Lung (tissue), 12 donors: ENCODE measurements around the gene PRKG1. TPM values are rescaled to one million over a fixed set of nuclear protein-coding genes. Genes with fewer than 3 reads are reported as not detected.

Source experiments
- ATAC-seq: fragments of 200-7000 bp; cut with Tn5 transposase; one replicate; pipeline ENCODE4 v1.9.1; 2020; ENCODE audit warnings: moderate number of reproducible peaks; ENCODE audit not compliant: insufficient read depth, low FRiP score
- DNase-seq, 3 donors: peaks; one replicate each; pipeline ENCODE4 v3.0.0-alpha.2; 2013 to 2017
- H3K27ac ChIP-seq, 2 donors: one replicate each; pipeline ENCODE4 v1.5.1; 2013; ENCODE audit warnings: mild to moderate bottlenecking in 2 of 2, moderate library complexity in 2 of 2, control low read depth in 1 of 2, inconsistent platforms in 1 of 2, low read depth in 1 of 2, low read length in 1 of 2
- H3K27me3 ChIP-seq, 3 donors: one replicate each; pipeline ENCODE4 v1.5.1; 2013; ENCODE audit warnings: low read length in 2 of 3; ENCODE audit not compliant: control insufficient read depth in 3 of 3, insufficient read depth in 3 of 3
- H3K36me3 ChIP-seq, 4 donors: one replicate each; pipeline ENCODE4 v1.5.1; 2013; ENCODE audit warnings: low read length in 4 of 4, mild to moderate bottlenecking in 1 of 4, moderate library complexity in 1 of 4; ENCODE audit not compliant: control insufficient read depth in 4 of 4, insufficient read depth in 4 of 4
- H3K4me1 ChIP-seq, 5 donors: one replicate each; pipeline ENCODE4 v1.5.1; 2013; ENCODE audit warnings: low read length in 5 of 5, mild to moderate bottlenecking in 2 of 5, moderate library complexity in 1 of 5; ENCODE audit not compliant: control insufficient read depth in 5 of 5, insufficient read depth in 5 of 5
- H3K4me3 ChIP-seq: one replicate; pipeline ENCODE4 v1.5.1; 2013; ENCODE audit warnings: mild to moderate bottlenecking, control low read depth, moderate library complexity
- H3K9ac ChIP-seq, 2 donors: one replicate each; pipeline ENCODE4 v1.5.1; 2013; ENCODE audit warnings: low read length in 2 of 2, control low read depth in 1 of 2; ENCODE audit not compliant: insufficient read depth in 1 of 2
- H3K9me3 ChIP-seq, 4 donors: one replicate each; pipeline ENCODE4 v1.5.1; 2013; ENCODE audit warnings: low read length in 3 of 4, mild to moderate bottlenecking in 1 of 4, moderate library complexity in 1 of 4; ENCODE audit not compliant: control insufficient read depth in 4 of 4, insufficient read depth in 3 of 4
- CTCF ChIP-seq: IDR thresholded peaks from 2 replicates; pipeline ENCODE4 v1.5.1; 2012; ENCODE audit warnings: mild to moderate bottlenecking; ENCODE audit errors: control extremely low read depth, extremely low read depth
- WGBS, 2 donors: extraction: QIAGEN DNeasy Blood & Tissue Kit; methylation state at CpG; one replicate each; pipeline ENCODE4 v1.1.7; 2013; 5-methylcytosine and 5-hydroxymethylcytosine counted together
- polyA plus RNA-seq, 2 donors: library from polyadenylated mRNA; stranded (reverse); fragments of 200-250 nt; gene quantifications; one replicate each; pipeline ENCODE4 v1.2.1, GENCODE V29; 2013
- total RNA-seq, 2 donors: library from RNA; depleted of rRNA in 1 of 2; stranded (reverse); fragments of >200 nt in 1 of 2; gene quantifications; one replicate each; pipeline ENCODE4 v1.2.1, GENCODE V29; 2014 to 2021
- donor health status: control.
- donor health status: control.
- donor health status: Bipolar disorder and iron deficiency.
- donor health status: healthy.
- donor health status: DM: yes; HTN: yes; CAD: no.

PRKG1 gene
- total and polyA plus RNA-seq, 4 donors = 2.1 to 50.8 (median 15.1) TPM

DNA sequence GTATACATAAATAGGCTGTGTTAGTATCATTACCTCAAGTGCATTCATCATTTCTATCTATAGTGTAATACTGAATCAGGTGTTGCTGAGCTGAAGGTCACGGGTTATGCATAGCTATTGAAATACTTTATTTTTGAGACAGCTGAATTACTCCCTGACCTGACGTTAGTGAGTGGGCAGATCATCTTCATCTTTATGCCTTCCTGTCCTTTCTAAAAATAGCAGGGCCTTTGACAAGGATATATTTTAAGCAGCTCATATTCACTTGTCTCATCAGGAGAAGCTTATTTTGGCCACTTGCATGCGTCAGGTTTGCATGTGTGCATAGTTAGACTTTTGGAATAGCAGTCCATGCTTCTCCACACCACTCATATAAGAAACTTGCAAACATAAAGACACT lies 1176.2 kb downstream of the PRKG1 start:
- ATAC-seq (no peak), DNase-seq (no peak)
- Histone ChIP-seq H3K9me3 (no peaks in the 10 kb centered on the region), H3K4me3 (no peak overlapping the region), H3K27ac (no peak overlapping the region), H3K9ac (no peak overlapping the region), H3K27me3 (no peaks in the 10 kb centered on the region), H3K36me3 (no peaks in the 10 kb centered on the region), H3K4me1 (peaks cover 0 to 15% (median 0%) of the 10 kb centered on the region in 5 donors)
- no peak for TF ChIP-seq CTCF
- 76 to 78% methylated on average over 3 of the region's 3 CpGs for WGBS, 2 donors

DNA sequence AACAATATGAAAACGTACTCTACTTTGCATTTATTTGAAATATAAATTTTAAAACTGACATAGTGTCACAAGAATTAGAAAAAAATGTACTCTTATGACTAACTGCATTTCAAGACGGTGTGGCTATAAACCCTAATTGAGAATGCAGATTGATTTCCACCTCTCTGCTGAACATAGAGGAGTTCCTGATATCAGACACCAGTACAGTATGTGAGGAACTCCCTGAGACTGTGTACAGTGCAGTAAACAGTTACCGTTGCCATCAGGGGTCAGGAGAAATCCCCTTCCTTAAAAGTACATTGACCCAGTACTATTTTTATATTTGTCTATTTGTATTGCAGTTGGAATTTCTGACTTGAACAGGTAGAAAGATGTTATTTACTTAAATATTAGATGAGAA lies 1178.0 kb downstream of the PRKG1 start:
- DNase-seq = no peak
- WGBS, 2 donors = 58 to 75% methylated on average over 3 of the region's 3 CpGs
- Histone ChIP-seq H3K36me3 (no peaks in the 10 kb centered on the region), H3K4me1 (peaks cover 0 to 19% (median 0%) of the 10 kb centered on the region in 5 donors), H3K4me3 (no peak overlapping the region), H3K9ac (no peak overlapping the region), H3K27ac (no peak overlapping the region), H3K27me3 (no peaks in the 10 kb centered on the region), H3K9me3 (no peaks in the 10 kb centered on the region)
- TF ChIP-seq CTCF = no peak
- ATAC-seq = no peak

DNA sequence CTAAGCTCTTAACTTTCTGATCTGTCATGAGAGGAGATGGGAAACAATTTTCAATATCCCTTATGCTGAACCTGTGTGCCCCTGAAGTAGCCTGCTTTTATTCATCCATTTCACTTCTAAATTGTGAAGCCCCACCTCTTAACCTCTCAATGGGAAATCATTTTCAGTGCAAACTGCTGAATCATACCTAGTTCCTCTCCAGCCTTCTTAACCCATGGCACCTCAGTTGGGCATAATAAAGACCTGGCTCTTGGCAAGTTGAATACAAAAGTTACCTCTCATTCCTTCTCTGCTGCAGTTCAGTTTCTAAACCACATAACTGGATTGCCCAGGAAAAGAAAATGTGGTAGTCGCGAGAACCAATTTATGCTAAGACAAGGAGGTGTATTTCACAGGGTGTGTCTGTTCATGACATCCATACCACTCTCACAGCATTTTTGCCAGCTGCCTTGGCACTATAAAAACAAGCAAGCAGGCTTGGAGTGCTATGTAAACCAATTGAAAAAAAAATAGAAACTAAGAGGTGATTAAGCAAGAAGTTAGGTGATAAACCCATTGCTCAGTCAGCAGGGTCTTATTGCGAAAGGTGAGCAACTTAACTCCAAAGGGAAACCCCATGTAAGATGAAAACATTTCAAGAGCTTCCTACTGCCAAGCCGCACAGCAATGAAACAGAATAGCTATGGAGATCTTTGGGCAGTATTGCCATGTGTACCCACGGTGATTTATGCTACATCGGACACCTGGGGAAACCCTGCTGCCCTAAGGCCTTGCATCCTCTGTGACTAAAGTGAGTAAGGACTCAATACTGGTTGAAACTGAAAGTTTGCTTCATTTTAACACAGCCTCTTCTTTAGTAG lies 1182.8 kb downstream of the PRKG1 start:
- TF ChIP-seq CTCF = no peak
- H3K9ac ChIP-seq = no peak overlapping the region
- WGBS, 2 donors = 71 to 83% methylated on average over 6 of the region's 6 CpGs
- DNase-seq = no peak
- no peaks in the 10 kb centered on the region for H3K27me3 ChIP-seq
- ATAC-seq = peak; percentile 79
- H3K4me1 ChIP-seq = peaks cover 0 to 9% (median 0%) of the 10 kb centered on the region in 5 donors
- H3K9me3 ChIP-seq = no peaks in the 10 kb centered on the region
- H3K4me3 ChIP-seq = no peak overlapping the region
- H3K27ac ChIP-seq = no peak overlapping the region
- H3K36me3 ChIP-seq = no peaks in the 10 kb centered on the region

DNA sequence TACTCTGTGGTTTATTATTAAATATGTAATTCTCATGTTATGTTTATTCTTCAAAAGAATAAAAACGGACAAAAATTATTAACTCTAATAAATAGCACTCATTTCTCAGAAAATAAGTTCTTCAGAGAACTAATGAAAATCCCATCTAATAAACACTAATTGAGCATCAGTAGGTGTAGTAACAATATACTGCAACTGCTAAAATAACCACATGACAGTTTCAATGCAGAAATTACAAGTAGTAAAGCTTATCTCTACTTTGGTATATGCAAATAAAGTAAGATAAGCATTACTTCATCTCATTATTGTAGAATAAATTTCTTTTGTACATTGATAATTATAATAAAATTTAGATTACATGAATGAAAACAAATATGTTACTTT lies 1183.4 kb downstream of the PRKG1 start:
- Histone ChIP-seq H3K9ac (no peak overlapping the region), H3K4me1 (peaks cover 0 to 7% (median 0%) of the 10 kb centered on the region in 5 donors), H3K9me3 (no peaks in the 10 kb centered on the region), H3K4me3 (no peak overlapping the region), H3K36me3 (no peaks in the 10 kb centered on the region), H3K27me3 (no peaks in the 10 kb centered on the region), H3K27ac (no peak overlapping the region)
- 65 to 69% methylated on average over 1 of the region's 1 CpG for WGBS, 2 donors
- no peak for TF ChIP-seq CTCF
- DNase-seq (no peak), ATAC-seq (no peak)
